B cell (primary cell): Measurements from ENCODE around the gene ZNF428. TPM values are rescaled to one million over a fixed set of nuclear protein-coding genes. Genes with fewer than 3 reads are reported as not detected.

Experiments
- ATAC-seq: fragments of 200-7000 bp; cut with Tn5 transposase; one replicate; pipeline ENCODE4 v1.10.0; 2021; ENCODE audit warnings: low read depth, mild to moderate bottlenecking, moderate number of reproducible peaks, moderate library complexity
- CTCF ChIA-PET: fragments of 350-600 bp; sonication (Branson Sonifier 250); formaldehyde crosslinking; loops from one replicate; lab custom pipeline; 2021; ENCODE audit warnings: antibody characterized with exemption, inconsistent platforms; lab: Charles Lee
- POLR2A ChIA-PET: fragments of 350-600 bp; sonication (Branson Sonifier 250); formaldehyde crosslinking; loops from one replicate; lab custom pipeline; 2021; ENCODE audit warnings: antibody characterized with exemption; lab: Charles Lee
- DNase-seq: peaks from one replicate; pipeline ENCODE4 v3.0.0; 2013
- H2AFZ ChIP-seq: 2 replicates; pipeline ENCODE4 v1.6.1; 2012; ENCODE audit warnings: mild to moderate bottlenecking, low read depth, low read length; ENCODE audit not compliant: insufficient read depth, poor library complexity, severe bottlenecking
- H3K27ac ChIP-seq, 2 donors: 1 replicate in 1 of 2; 2 replicates in 1 of 2; pipeline ENCODE4 v1.5.1; 2012 to 2013; ENCODE audit warnings: low read length in 2 of 2, mild to moderate bottlenecking in 2 of 2, moderate library complexity in 1 of 2
- H3K27me3 ChIP-seq, 4 experiments: fragments of 200-600 bp in 1 of 4; sonication (generic) in 1 of 4; replicated peaks in 1 of 4; 1 replicate in 2 of 4; 2 replicates in 2 of 4; pipeline versions ENCODE4 v1.6.1 to v1.7.0; 2013 to 2016; ENCODE audit warnings: low read length in 3 of 4, mild to moderate bottlenecking in 2 of 4, mixed read lengths in 1 of 4, moderate library complexity in 1 of 4; ENCODE audit not compliant: insufficient read depth in 4 of 4, control insufficient read depth in 3 of 4; ENCODE audit errors: control extremely low read depth in 1 of 4
- H3K36me3 ChIP-seq, 2 experiments: replicated peaks in 1 of 2; 1 replicate in 1 of 2; 2 replicates in 1 of 2; pipeline versions ENCODE4 v1.6.1 to v1.7.1; 2013; ENCODE audit warnings: low read length in 1 of 2; ENCODE audit not compliant: insufficient read depth in 2 of 2, control insufficient read depth in 1 of 2; ENCODE audit errors: control extremely low read depth in 1 of 2, extremely low read depth in 1 of 2
- H3K4me1 ChIP-seq, 2 donors: fragments of 200-600 bp in 1 of 2; sonication (generic) in 1 of 2; 1 replicate in 1 of 2; 2 replicates in 1 of 2; pipeline versions ENCODE4 v1.5.1 to v1.6.1; 2013 to 2017; ENCODE audit warnings: low read length in 2 of 2; ENCODE audit not compliant: control insufficient read depth in 2 of 2, insufficient read depth in 2 of 2
- H3K4me2 ChIP-seq: replicated peaks from 2 replicates; pipeline ENCODE3; 2012; ENCODE audit warnings: mild to moderate bottlenecking, low read depth, low read length; ENCODE audit not compliant: poor library complexity, severe bottlenecking
- H3K4me3 ChIP-seq, 5 experiments: fragments of 200-600 bp in 1 of 5; sonication (generic) in 1 of 5; 1 replicate in 3 of 5; 2 replicates in 2 of 5; pipeline versions ENCODE4 v1.5.1 to v1.7.0; 2011 to 2016; ENCODE audit warnings: low read length in 4 of 5, mild to moderate bottlenecking in 4 of 5, low read depth in 2 of 5, control low read depth in 1 of 5, moderate library complexity in 1 of 5; ENCODE audit not compliant: insufficient read depth in 1 of 5; ENCODE audit errors: control extremely low read depth in 1 of 5, extremely low read depth in 1 of 5
- H3K79me2 ChIP-seq: fragments of 200-600 bp; sonication (generic); one replicate; pipeline ENCODE4 v1.6.0; 2016; ENCODE audit warnings: low read length; ENCODE audit not compliant: control insufficient read depth, insufficient read depth
- H3K9ac ChIP-seq: fragments of 200-600 bp; sonication (generic); 2 replicates; pipeline ENCODE4 v1.6.1; 2017; ENCODE audit warnings: mild to moderate bottlenecking, low read length, moderate library complexity
- H3K9me3 ChIP-seq, 3 donors: one replicate each; pipeline versions ENCODE4 v1.6.1 to v1.7.1; 2013; ENCODE audit warnings: low read length in 2 of 3; ENCODE audit not compliant: control insufficient read depth in 2 of 3, insufficient read depth in 1 of 3; ENCODE audit errors: control extremely low read depth in 1 of 3
- H4K20me1 ChIP-seq: 2 replicates; pipeline ENCODE4 v1.6.0; 2012; ENCODE audit warnings: mild to moderate bottlenecking, low read length; ENCODE audit not compliant: insufficient read depth, control insufficient read depth, poor library complexity, severe bottlenecking
- H3K27ac Mint-ChIP-seq: one replicate; pipeline ENCODE4 v1.8.0; 2021; ENCODE audit warnings: mixed read lengths
- H3K27me3 Mint-ChIP-seq: one replicate; pipeline ENCODE4 v1.8.0; 2021; ENCODE audit warnings: mixed read lengths
- H3K4me1 Mint-ChIP-seq: one replicate; pipeline ENCODE4 v1.8.0; 2021; ENCODE audit warnings: mixed read lengths
- H3K4me3 Mint-ChIP-seq: one replicate; pipeline ENCODE4 v1.8.0; 2021; ENCODE audit warnings: mixed read lengths
- H3K9me3 Mint-ChIP-seq: one replicate; pipeline ENCODE4 v1.8.0; 2022; ENCODE audit warnings: mixed read lengths; ENCODE audit not compliant: insufficient read depth
- CTCF ChIP-seq: fragments of 200-600 bp; IDR thresholded peaks from one replicate; pipeline ENCODE4 v1.8.0; 2022; ENCODE audit warnings: antibody characterized with exemption, mild to moderate bottlenecking
- EZH2 ChIP-seq: IDR thresholded peaks from 2 replicates; pipeline ENCODE4 v1.6.1; 2012; ENCODE audit warnings: borderline replicate concordance, low read depth, mild to moderate bottlenecking, moderate library complexity, low read length; ENCODE audit not compliant: insufficient read depth, poor library complexity, severe bottlenecking
- WGBS: methylation state at CpG from one replicate; pipeline ENCODE4 v1.1.5; 2013; ENCODE audit warnings: missing lambda C conversion rate; ENCODE audit not compliant: insufficient coverage; 5-methylcytosine and 5-hydroxymethylcytosine counted together
- intact Hi-C: fragments of 100-400 bp; cut with micrococcal nuclease; formaldehyde crosslinking; loops from one replicate; pipeline ENCODE4 v1.10.0; 2022
- polyA plus RNA-seq: library from polyadenylated mRNA; depleted of rRNA; stranded (reverse); fragments of >200 nt; gene quantifications from 2 replicates; pipeline ENCODE4 v1.2.3, GENCODE V29; 2012
- total RNA-seq, 2 donors: library from RNA; stranded (reverse); fragments of 120-200 nt in 1 of 2; gene quantifications; 1 replicate in 1 of 2; 2 replicates in 1 of 2; pipeline versions ENCODE4 v1.2.3 to v1.2.4, GENCODE V29; 2013 to 2022

ZNF428 gene
- total and polyA plus RNA-seq, 2 donors (not counting 1 experiment from before 2014, with no cell fraction given), result 16.9 to 19.7 TPM

GRCh38 chr19:43562226-43562697, 57.2 kb downstream of the ZNF428 start:
- Mint-ChIP-seq H3K27ac (peak overlapping the region; percentile 99), H3K27me3 (no peaks in the 10 kb centered on the region), H3K4me3 (peak overlapping the region; percentile 68), H3K9me3 (no peaks in the 10 kb centered on the region), H3K4me1 (peaks cover 56% of the 10 kb centered on the region)
- no CpG with 5 or more reads among the region's 6 CpGs for WGBS
- peaks cover 42 to 52% of the 10 kb centered on the region in 2 donors for H3K4me1 ChIP-seq
- peak overlapping the region; percentile 92 for H3K27ac ChIP-seq
- peaks cover 0 to 11% (median 0%) of the 10 kb centered on the region in 3 donors for H3K9me3 ChIP-seq
- ChIA-PET POLR2A (interaction anchor here (0.6 to 1.3 kb wide), 2 partner anchors 15 to 44 kb away, joined by 5 to 7 read pairs; no protein-coding TSS in a partner anchor), CTCF (interaction anchor here (1.2 to 1.9 kb wide), 3 partner anchors 9 to 32 kb away, joined by 3 to 7 read pairs (median 5); partner anchors contain the start of genes PINLYP and XRCC1)
- no peaks in the 10 kb centered on the region for H3K27me3 ChIP-seq
- peak overlapping the region in 3 of 5 experiments; percentile 7 to 45 (median 11) for H3K4me3 ChIP-seq
- DNase-seq (peak; percentile 67), ATAC-seq (no peak)
- H3K9ac ChIP-seq, result peak overlapping the region; percentile 38
- TF ChIP-seq EZH2 (no peak), CTCF (no peak)
- peak overlapping the region; percentile 47 for H2AFZ ChIP-seq
- H3K4me2 ChIP-seq, result peak overlapping the region; percentile 69
- H4K20me1 ChIP-seq, result no peaks in the 10 kb centered on the region
- peaks cover 25% of the 10 kb centered on the region for H3K79me2 ChIP-seq
- H3K36me3 ChIP-seq, result peaks cover 3 to 12% of the 10 kb centered on the region in 2 experiments
- intact Hi-C loops, result loop anchor here (1.0 to 2.0 kb wide), 3 partner anchors 29 to 57 kb away; partner anchors contain the start of genes IRGQ, ZNF428, ZNF575 and ZNF576
